IMR-90 (cell line): ENCODE data around the gene LUC7L. TPM values are rescaled to one million over a fixed set of nuclear protein-coding genes. Genes with fewer than 3 reads are reported as not detected.

Experiments used
- ATAC-seq: fragments of 200-7000 bp; cut with Tn5 transposase; 2 replicates; pipeline ENCODE4 v1.9.1; 2020; ENCODE audit warnings: low read depth, mild to moderate bottlenecking, moderate library complexity
- BruUV-seq: library from RNA; stranded (reverse); fragments of 400-500 nt; replicated peaks from 2 replicates; lab custom pipeline; 2021; lab: Mats Ljungman, UMichigan
- CTCF ChIA-PET: fragments of 300-600 bp; formaldehyde crosslinking; extraction: SDS; loops from one replicate; lab custom pipeline; 2021; ENCODE audit warnings: antibody characterized with exemption; lab: Yijun Ruan, JAX
- POLR2A ChIA-PET: fragments of 300-600 bp; sonication (Branson Sonifier 250); formaldehyde crosslinking; loops from one replicate; lab custom pipeline; 2022; ENCODE audit warnings: antibody characterized with exemption; ENCODE audit not compliant: unreplicated experiment; lab: Charles Lee
- DNase-seq: peaks from one replicate; pipeline ENCODE4 v3.0.0; 2013
- H2AFZ ChIP-seq: replicated peaks from 2 replicates; pipeline ENCODE3; 2013; ENCODE audit warnings: low read length, mild to moderate bottlenecking; ENCODE audit not compliant: poor library complexity
- H2AK5ac ChIP-seq: 2 replicates; pipeline ENCODE4 v1.6.1; 2013; ENCODE audit warnings: low read depth, low read length, inconsistent platforms
- H2AK9ac ChIP-seq: replicated peaks from 2 replicates; pipeline ENCODE3; 2013; ENCODE audit warnings: mild to moderate bottlenecking, low read depth, low read length, moderate library complexity; ENCODE audit not compliant: poor library complexity
- H2BK120ac ChIP-seq: 2 replicates; pipeline ENCODE4 v1.6.1; 2013; ENCODE audit warnings: low read depth, low read length, inconsistent platforms
- H2BK15ac ChIP-seq: 3 replicates; pipeline ENCODE4 v1.6.1; 2013; ENCODE audit warnings: low read depth, low read length, inconsistent platforms
- H2BK20ac ChIP-seq: 2 replicates; pipeline ENCODE4 v1.6.1; 2013; ENCODE audit warnings: low read depth, mild to moderate bottlenecking, inconsistent platforms, low read length, moderate library complexity
- H2BK5ac ChIP-seq: 2 replicates; pipeline ENCODE4 v1.6.1; 2013; ENCODE audit warnings: mild to moderate bottlenecking, low read depth, low read length, inconsistent platforms; ENCODE audit not compliant: poor library complexity, severe bottlenecking
- H3K14ac ChIP-seq: replicated peaks from 2 replicates; pipeline ENCODE4 v1.6.1; 2013; ENCODE audit warnings: low read depth, low read length, inconsistent platforms
- H3K18ac ChIP-seq: 2 replicates; pipeline ENCODE4 v1.6.1; 2013; ENCODE audit warnings: low read depth, low read length, control low read depth
- H3K23ac ChIP-seq: 2 replicates; pipeline ENCODE4 v1.6.1; 2013; ENCODE audit warnings: low read depth, low read length, inconsistent platforms
- H3K27ac ChIP-seq: 2 replicates; pipeline ENCODE4 v1.5.1; 2013; ENCODE audit warnings: mild to moderate bottlenecking, control low read depth, low read length; ENCODE audit not compliant: insufficient read depth
- H3K27me3 ChIP-seq: 2 replicates; pipeline ENCODE4 v1.6.1; 2013; ENCODE audit warnings: low read length; ENCODE audit not compliant: control insufficient read depth, insufficient read depth
- H3K36me3 ChIP-seq: 2 replicates; pipeline ENCODE4 v1.6.1; 2013; ENCODE audit warnings: low read length, mixed read lengths; ENCODE audit not compliant: control insufficient read depth, insufficient read depth
- H3K4ac ChIP-seq: 2 replicates; pipeline ENCODE4 v1.6.1; 2013; ENCODE audit warnings: low read depth, low read length, inconsistent platforms
- H3K4me1 ChIP-seq: 2 replicates; pipeline ENCODE4 v1.6.1; 2013; ENCODE audit warnings: low read length, mixed read lengths; ENCODE audit not compliant: control insufficient read depth, insufficient read depth
- H3K4me2 ChIP-seq: 2 replicates; pipeline ENCODE4 v1.6.1; 2013; ENCODE audit warnings: low read depth, mild to moderate bottlenecking, control low read depth, low read length, moderate library complexity
- H3K4me3 ChIP-seq: 2 replicates; pipeline ENCODE4 v1.5.1; 2013; ENCODE audit warnings: low read depth, mild to moderate bottlenecking, control low read depth, low read length, moderate library complexity; ENCODE audit not compliant: insufficient read depth
- H3K56ac ChIP-seq: 2 replicates; pipeline ENCODE4 v1.6.1; 2013; ENCODE audit warnings: low read length, inconsistent platforms; ENCODE audit not compliant: insufficient read depth; ENCODE audit errors: extremely low read depth
- H3K79me1 ChIP-seq, 2 experiments: 2 replicates each; pipeline ENCODE4 v1.6.1; 2013; ENCODE audit warnings: low read length in 2 of 2, inconsistent platforms in 1 of 2, low read depth in 1 of 2
- H3K9ac ChIP-seq: 2 replicates; pipeline ENCODE4 v1.6.1; 2013; ENCODE audit warnings: low read depth, low read length, control low read depth
- H3K9me1 ChIP-seq: 2 replicates; pipeline ENCODE4 v1.6.1; 2013; ENCODE audit warnings: low read length, inconsistent platforms; ENCODE audit not compliant: insufficient read depth
- H3K9me3 ChIP-seq: 2 replicates; pipeline ENCODE4 v1.6.1; 2013; ENCODE audit warnings: low read length; ENCODE audit not compliant: control insufficient read depth, insufficient read depth
- H4K20me1 ChIP-seq: 2 replicates; pipeline ENCODE4 v1.6.1; 2013; ENCODE audit warnings: low read length, inconsistent platforms; ENCODE audit not compliant: insufficient read depth
- H4K5ac ChIP-seq: 2 replicates; pipeline ENCODE4 v1.6.1; 2013; ENCODE audit warnings: mild to moderate bottlenecking, low read depth, low read length, control low read depth
- H4K8ac ChIP-seq, 2 experiments: 2 replicates each; pipeline ENCODE4 v1.6.1; 2013; ENCODE audit warnings: low read depth in 2 of 2, low read length in 2 of 2, control low read depth in 1 of 2, inconsistent platforms in 1 of 2
- H4K91ac ChIP-seq: 2 replicates; pipeline ENCODE4 v1.6.1; 2013; ENCODE audit warnings: low read depth, low read length, inconsistent platforms; ENCODE audit not compliant: insufficient read depth
- CEBPB ChIP-seq: IDR thresholded peaks from 2 replicates; pipeline ENCODE4 v1.6.1; 2012; ENCODE audit warnings: low read depth, low read length, improper control_type of control experiment
- CHD1 ChIP-seq: IDR thresholded peaks from 2 replicates; pipeline ENCODE4 v1.6.1; 2012; ENCODE audit warnings: low read depth, low read length, improper control_type of control experiment
- ELK1 ChIP-seq: fragments of 150-350 bp; IDR thresholded peaks from 2 replicates; pipeline ENCODE4 v1.6.1; 2016; ENCODE audit warnings: low read depth, mild to moderate bottlenecking, low read length, moderate library complexity, borderline replicate concordance
- FOS ChIP-seq: fragments of 150-350 bp; IDR thresholded peaks from 2 replicates; pipeline ENCODE4 v1.6.1; 2016; ENCODE audit warnings: low read depth, low read length
- MXI1 ChIP-seq: IDR thresholded peaks from 2 replicates; pipeline ENCODE4 v1.6.1; 2012; ENCODE audit warnings: low read depth, mild to moderate bottlenecking, low read length, moderate library complexity, borderline replicate concordance
- NFE2L2 ChIP-seq: fragments of 150-350 bp; IDR thresholded peaks from 2 replicates; pipeline ENCODE4 v1.6.1; 2016; ENCODE audit warnings: low read depth, mild to moderate bottlenecking, low read length
- POLR2A ChIP-seq: IDR thresholded peaks from 2 replicates; pipeline ENCODE4 v1.6.1; 2012; ENCODE audit warnings: mild to moderate bottlenecking, low read depth, low read length
- RAD21 ChIP-seq: IDR thresholded peaks from 2 replicates; pipeline ENCODE4 v1.6.1; 2012; ENCODE audit warnings: low read length, improper control_type of control experiment
- RCOR1 ChIP-seq: IDR thresholded peaks from 2 replicates; pipeline ENCODE4 v1.6.1; 2012; ENCODE audit warnings: mild to moderate bottlenecking, low read length, improper control_type of control experiment; ENCODE audit not compliant: insufficient replicate concordance
- RFX5 ChIP-seq: IDR thresholded peaks from 2 replicates; pipeline ENCODE4 v1.8.0; 2012; ENCODE audit warnings: low read depth, mild to moderate bottlenecking, low read length, moderate library complexity
- SMC3 ChIP-seq: fragments of 150-350 bp; IDR thresholded peaks from 2 replicates; pipeline ENCODE4 v1.6.1; 2016; ENCODE audit warnings: low read depth, mild to moderate bottlenecking, antibody characterized with exemption, low read length, moderate library complexity
- WGBS, 2 experiments: methylation state at CpG; one replicate each; pipeline versions ENCODE4 v1.1.5 to v1.1.7; 2013; ENCODE audit warnings: missing lambda C conversion rate in 2 of 2; ENCODE audit not compliant: insufficient read length in 1 of 2; ENCODE audit errors: extremely low coverage in 2 of 2; 5-methylcytosine and 5-hydroxymethylcytosine counted together
- dilution Hi-C: fragments of 300-500 bp; cut with HindIII; formaldehyde crosslinking; loops from one replicate; pipeline ENCODE4 v1.14.3; 2018; ENCODE audit warnings: low sequenced_read_pairs; ENCODE audit not compliant: unreplicated experiment
- in situ Hi-C: fragments of 300-500 bp; cut with MboI; formaldehyde crosslinking; loops from 3 replicates; pipeline ENCODE4 v1.14.3; 2019; ENCODE audit warnings: low sequenced_read_pairs, inconsistent platforms, mixed read lengths
- intact Hi-C: fragments of 100-400 bp; cut with micrococcal nuclease; formaldehyde crosslinking; loops from 2 replicates; pipeline ENCODE4 v1.10.0; 2022
- polyA plus RNA-seq, 3 experiments: library from polyadenylated mRNA; depleted of rRNA; stranded (reverse); fragments of >200 nt; gene quantifications; 2 replicates each; pipeline ENCODE4 v1.2.3, GENCODE V29; 2012; ENCODE audit warnings: low replicate concordance in 1 of 3
- total RNA-seq: library from RNA; depleted of rRNA; stranded (reverse); fragments of >200 nt; gene quantifications from 2 replicates; pipeline ENCODE4 v1.2.3, GENCODE V29; 2012
- TF ChIP-seq, protein P1 (sequence below): conservative IDR thresholded peaks from 2 replicates; pipeline ENCODE4 v1.5.1; 2012; ENCODE audit warnings: mild to moderate bottlenecking, low read depth, low read length, improper control_type of control experiment
- TF ChIP-seq, protein P2 (sequence below): fragments of 150-350 bp; IDR thresholded peaks from 2 replicates; pipeline ENCODE4 v1.6.1; 2017; ENCODE audit warnings: mild to moderate bottlenecking, antibody characterized with exemption, low read length, low read depth

LUC7L gene
- total and polyA plus RNA-seq, 2 of the 4 experiments (the other 2 are of a cell fraction), result 21.5 to 55.6 TPM

DNA sequence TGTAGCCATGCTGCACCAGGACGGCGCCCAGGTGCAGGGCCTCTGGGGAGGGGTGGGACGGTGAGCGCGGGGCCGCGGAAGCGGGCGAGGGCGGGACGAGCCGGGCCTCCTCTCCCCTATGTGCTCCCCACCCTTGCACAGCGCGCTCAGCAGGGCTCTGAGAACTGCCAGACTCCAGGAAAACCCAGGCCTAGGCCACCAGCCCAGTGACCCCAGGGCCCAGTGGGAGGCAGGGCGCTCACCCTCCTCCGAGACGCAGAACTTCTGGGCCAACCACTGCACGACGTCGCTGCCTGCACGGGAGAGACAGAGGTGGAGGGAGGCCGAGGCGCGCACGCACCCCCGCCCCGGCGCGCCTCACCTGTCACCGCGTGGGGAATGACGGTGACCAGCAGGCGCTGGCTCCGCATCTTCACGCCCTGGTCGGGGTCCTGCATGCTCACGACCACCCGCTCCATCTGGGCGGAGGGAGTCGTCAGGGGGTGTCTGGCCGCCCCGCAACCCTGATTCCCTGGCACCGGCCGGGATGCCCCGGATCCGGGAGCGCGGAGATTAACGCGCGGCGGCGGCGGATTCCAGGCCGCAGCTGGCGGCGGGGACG is 45.9 kb upstream of the LUC7L start:
- ATAC-seq, result peak; percentile 25
- CTCF ChIA-PET, result no interaction called here
- H3K27me3 ChIP-seq, result peaks cover 33% of the 10 kb centered on the region

More for the DNA sequence above, 45.9 kb upstream of the LUC7L start:
- no peak overlapping the region for H3K23ac ChIP-seq
- TF ChIP-seq CEBPB (no peak), MXI1 (no peak), NFE2L2 (no peak), RAD21 (no peak), CHD1 (no peak), SMC3 (no peak), ELK1 (no peak), RCOR1 (no peak), POLR2A (no peak), RFX5 (no peak), FOS (no peak)
- TF ChIP-seq, protein P1, sequence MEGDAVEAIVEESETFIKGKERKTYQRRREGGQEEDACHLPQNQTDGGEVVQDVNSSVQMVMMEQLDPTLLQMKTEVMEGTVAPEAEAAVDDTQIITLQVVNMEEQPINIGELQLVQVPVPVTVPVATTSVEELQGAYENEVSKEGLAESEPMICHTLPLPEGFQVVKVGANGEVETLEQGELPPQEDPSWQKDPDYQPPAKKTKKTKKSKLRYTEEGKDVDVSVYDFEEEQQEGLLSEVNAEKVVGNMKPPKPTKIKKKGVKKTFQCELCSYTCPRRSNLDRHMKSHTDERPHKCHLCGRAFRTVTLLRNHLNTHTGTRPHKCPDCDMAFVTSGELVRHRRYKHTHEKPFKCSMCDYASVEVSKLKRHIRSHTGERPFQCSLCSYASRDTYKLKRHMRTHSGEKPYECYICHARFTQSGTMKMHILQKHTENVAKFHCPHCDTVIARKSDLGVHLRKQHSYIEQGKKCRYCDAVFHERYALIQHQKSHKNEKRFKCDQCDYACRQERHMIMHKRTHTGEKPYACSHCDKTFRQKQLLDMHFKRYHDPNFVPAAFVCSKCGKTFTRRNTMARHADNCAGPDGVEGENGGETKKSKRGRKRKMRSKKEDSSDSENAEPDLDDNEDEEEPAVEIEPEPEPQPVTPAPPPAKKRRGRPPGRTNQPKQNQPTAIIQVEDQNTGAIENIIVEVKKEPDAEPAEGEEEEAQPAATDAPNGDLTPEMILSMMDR, result no peak
- TF ChIP-seq, protein P2, sequence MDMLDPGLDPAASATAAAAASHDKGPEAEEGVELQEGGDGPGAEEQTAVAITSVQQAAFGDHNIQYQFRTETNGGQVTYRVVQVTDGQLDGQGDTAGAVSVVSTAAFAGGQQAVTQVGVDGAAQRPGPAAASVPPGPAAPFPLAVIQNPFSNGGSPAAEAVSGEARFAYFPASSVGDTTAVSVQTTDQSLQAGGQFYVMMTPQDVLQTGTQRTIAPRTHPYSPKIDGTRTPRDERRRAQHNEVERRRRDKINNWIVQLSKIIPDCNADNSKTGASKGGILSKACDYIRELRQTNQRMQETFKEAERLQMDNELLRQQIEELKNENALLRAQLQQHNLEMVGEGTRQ, result no peak
- H2AK9ac ChIP-seq, result peak overlapping the region; percentile 3
- no peak overlapping the region for H2BK5ac ChIP-seq
- dilution Hi-C loops, result no loop called here
- H3K4ac ChIP-seq, result no peak overlapping the region
- H3K27ac ChIP-seq, result no peak overlapping the region
- no peak overlapping the region for H2BK20ac ChIP-seq
- H2AK5ac ChIP-seq, result no peak overlapping the region
- WGBS, 2 experiments, result 3% methylated on average over 14 of the region's 58 CpGs; no CpG with 5 or more reads in 1 of the 2 experiments
- H3K18ac ChIP-seq, result no peak overlapping the region
- BruUV-seq, result no TSS peak
- no peak overlapping the region for H3K56ac ChIP-seq
- in situ Hi-C loops, result no loop called here
- DNase-seq, result no peak
- no peak overlapping the region for H4K91ac ChIP-seq
- H4K5ac ChIP-seq, result no peak overlapping the region
- no peak overlapping the region for H3K14ac ChIP-seq
- no peaks in the 10 kb centered on the region for H3K79me1 ChIP-seq
- no peaks in the 10 kb centered on the region for H3K9me1 ChIP-seq
- H3K36me3 ChIP-seq, result no peaks in the 10 kb centered on the region
- no peaks in the 10 kb centered on the region for H3K9me3 ChIP-seq
- H4K8ac ChIP-seq, result peak overlapping the region in 1 of 2 experiments; percentile 25; a peak in 1 of 4 replicates
- no peak overlapping the region for H2BK120ac ChIP-seq
- H3K4me1 ChIP-seq, result peaks cover 3% of the 10 kb centered on the region; the same call in 1 of the 2 replicates
- H2AFZ ChIP-seq, result peak overlapping the region; percentile 89
- intact Hi-C loops, result no loop called here
- peak overlapping the region; percentile 98 for H3K4me2 ChIP-seq
- POLR2A ChIA-PET, result no interaction called here
- no peaks in the 10 kb centered on the region for H4K20me1 ChIP-seq
- H2BK15ac ChIP-seq, result no peak overlapping the region
- no peak overlapping the region for H3K9ac ChIP-seq
- peak overlapping the region; percentile 45 for H3K4me3 ChIP-seq
